ENCODE results near the gene KIF16B. TPM values are rescaled to one million over a fixed set of nuclear protein-coding genes. Genes with fewer than 3 reads are reported as not detected.

The KIF16B gene
- total RNA-seq, 1 experiment from 2014 or later = 7.0 TPM

GRCh38 chr20:16270989-16271388 is 302.3 kb downstream of the KIF16B start:
- no peak overlapping the region for H2AFZ ChIP-seq (ENCODE audit: low read depth, low read length, poor library complexity, severe bottlenecking)
- no peak for DNase-seq (ENCODE audit: low read depth, low spot score)
- CTCF ChIA-PET = no interaction called here
- H3K4me2 ChIP-seq (ENCODE audit: low read length) = no peak overlapping the region
- RAD21 ChIA-PET (ENCODE audit: low non-redundant PET in 1 of 2, low total read pairs in 2 of 2, uncharacterized antibody in 2 of 2, unreplicated experiment in 2 of 2) = no interaction called here
- no peaks in the 10 kb centered on the region for H3K9me3 ChIP-seq (ENCODE audit: control insufficient read depth in 1 of 2, insufficient read depth in 1 of 2, low read depth in 1 of 2, low read length in 2 of 2)
- no TSS peak for BruUV-seq (replicated peaks)
- no peak overlapping the region for H3K27ac ChIP-seq (ENCODE audit: low read depth, low read length)
- no peaks in the 10 kb centered on the region for H3K4me1 ChIP-seq (ENCODE audit: control insufficient read depth in 1 of 2, insufficient read depth in 2 of 2, low read length in 2 of 2)
- POLR2A ChIA-PET = no interaction called here
- H3K9me2 ChIP-seq (ENCODE audit: insufficient read depth) = no peaks in the 10 kb centered on the region
- no peak overlapping the region for H3K4me3 ChIP-seq (replicated peaks in 1 of 2; ENCODE audit: low read depth in 1 of 2, low read length in 2 of 2)
- intact Hi-C loops (cut with micrococcal nuclease) = no loop called here
- H3K79me2 ChIP-seq (ENCODE audit: insufficient read depth, low read length) = no peaks in the 10 kb centered on the region
- no peak for ATAC-seq
- H3K9ac ChIP-seq (ENCODE audit: low read length) = no peak overlapping the region
- H4K20me1 ChIP-seq (ENCODE audit: insufficient read depth) = no peaks in the 10 kb centered on the region
- no peaks in the 10 kb centered on the region for H3K27me3 ChIP-seq (ENCODE audit: insufficient read depth, low read length)
- TF ChIP-seq CEBPB (IDR thresholded peaks at IDR 0.05; ENCODE audit: low read depth) (no peak), REST (IDR thresholded peaks at IDR 0.05; ENCODE audit: low read depth) (no peak), ELF1 (IDR thresholded peaks at IDR 0.05; ENCODE audit: borderline replicate concordance, low read depth) (no peak), POLR2AphosphoS5 (IDR thresholded peaks at IDR 0.05; ENCODE audit: low read depth, low read length) (no peak), EGR1 (IDR thresholded peaks at IDR 0.05; ENCODE audit: low read depth) (no peak), ATF3 (IDR thresholded peaks at IDR 0.05) (no peak), CTCF (IDR thresholded peaks at IDR 0.05 in 2 of 3, conservative IDR thresholded peaks at IDR 0.05 in 1 of 3; ENCODE audit: borderline replicate concordance in 1 of 3, insufficient read depth in 1 of 3, low read depth in 2 of 3, low read length in 2 of 3) (no peak), CBX3 (IDR thresholded peaks at IDR 0.05; ENCODE audit: low read depth) (no peak), RAD21 (IDR thresholded peaks at IDR 0.05; ENCODE audit: low read depth) (no peak), POLR2A (IDR thresholded peaks at IDR 0.05; ENCODE audit: borderline replicate concordance, extremely low read depth, insufficient read depth, insufficient read length) (no peak), SP1 (IDR thresholded peaks at IDR 0.05; ENCODE audit: low read depth) (no peak), ZFX (IDR thresholded peaks at IDR 0.05) (no peak), SRF (IDR thresholded peaks at IDR 0.05; ENCODE audit: low read depth) (no peak)
- H3K36me3 ChIP-seq (ENCODE audit: control insufficient read depth in 1 of 2, insufficient read depth in 2 of 2, low read length in 2 of 2) = no peaks in the 10 kb centered on the region
